ENCODE data around the gene WTAP. TPM values are rescaled to one million over a fixed set of nuclear protein-coding genes. Genes with fewer than 3 reads are reported as not detected.

WTAP gene
- total RNA-seq, 1 experiment from 2014 or later = 138 TPM

DNA sequence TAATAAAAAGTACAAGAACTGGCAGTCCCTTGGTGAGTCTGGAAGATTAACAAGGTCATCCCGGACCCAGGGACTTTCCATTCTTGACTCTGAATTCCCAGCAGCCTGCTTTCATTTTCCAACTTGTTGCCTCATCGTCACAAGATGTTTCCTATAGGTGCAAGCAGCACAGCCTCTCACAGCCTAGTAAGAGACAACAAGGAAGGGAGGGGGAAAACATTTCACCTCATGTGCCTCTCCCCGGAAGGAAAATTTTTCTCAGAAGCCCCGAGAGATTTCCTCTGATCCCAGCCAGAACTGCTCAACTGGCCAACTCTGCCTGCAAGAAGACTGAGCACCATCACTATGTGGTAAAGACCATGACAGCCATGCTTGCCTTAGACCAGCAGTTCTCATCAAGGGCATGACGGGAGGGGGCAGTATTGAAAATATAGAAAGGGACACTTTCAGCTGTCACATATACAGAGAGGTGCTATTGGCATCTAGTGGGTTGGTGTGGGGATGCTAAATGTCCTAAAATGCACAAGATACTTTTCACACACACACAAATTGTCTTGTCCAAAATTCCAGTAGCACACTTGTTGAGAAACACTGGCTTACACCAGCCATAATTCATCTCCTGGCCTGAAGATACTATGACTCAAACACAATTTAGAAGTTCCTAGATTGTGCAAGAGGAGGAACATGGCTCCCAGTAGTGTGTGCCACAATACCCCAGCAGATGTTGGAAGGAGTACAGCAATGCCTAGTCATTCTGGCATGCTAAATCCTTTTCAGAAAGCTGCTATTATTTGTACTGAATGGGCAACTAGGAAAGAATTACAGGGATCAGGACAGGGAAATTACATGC, 10.8 kb upstream of the WTAP start:
- TF ChIP-seq, protein P1, sequence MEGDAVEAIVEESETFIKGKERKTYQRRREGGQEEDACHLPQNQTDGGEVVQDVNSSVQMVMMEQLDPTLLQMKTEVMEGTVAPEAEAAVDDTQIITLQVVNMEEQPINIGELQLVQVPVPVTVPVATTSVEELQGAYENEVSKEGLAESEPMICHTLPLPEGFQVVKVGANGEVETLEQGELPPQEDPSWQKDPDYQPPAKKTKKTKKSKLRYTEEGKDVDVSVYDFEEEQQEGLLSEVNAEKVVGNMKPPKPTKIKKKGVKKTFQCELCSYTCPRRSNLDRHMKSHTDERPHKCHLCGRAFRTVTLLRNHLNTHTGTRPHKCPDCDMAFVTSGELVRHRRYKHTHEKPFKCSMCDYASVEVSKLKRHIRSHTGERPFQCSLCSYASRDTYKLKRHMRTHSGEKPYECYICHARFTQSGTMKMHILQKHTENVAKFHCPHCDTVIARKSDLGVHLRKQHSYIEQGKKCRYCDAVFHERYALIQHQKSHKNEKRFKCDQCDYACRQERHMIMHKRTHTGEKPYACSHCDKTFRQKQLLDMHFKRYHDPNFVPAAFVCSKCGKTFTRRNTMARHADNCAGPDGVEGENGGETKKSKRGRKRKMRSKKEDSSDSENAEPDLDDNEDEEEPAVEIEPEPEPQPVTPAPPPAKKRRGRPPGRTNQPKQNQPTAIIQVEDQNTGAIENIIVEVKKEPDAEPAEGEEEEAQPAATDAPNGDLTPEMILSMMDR (conservative IDR thresholded peaks at IDR 0.05) = no peak
- Histone ChIP-seq H4K5ac (ENCODE audit: insufficient read length, low read depth, low read length) (no peak overlapping the region), H2BK5ac (ENCODE audit: insufficient read length, low read length) (no peak overlapping the region), H2BK20ac (ENCODE audit: low read depth, low read length, poor library complexity, severe bottlenecking) (no peak overlapping the region), H4K20me1 (ENCODE audit: control insufficient read depth, insufficient read depth, insufficient read length) (no peaks in the 10 kb centered on the region), H3K79me2 (ENCODE audit: insufficient read depth, low read length) (no peaks in the 10 kb centered on the region), H3K4me2 (ENCODE audit: insufficient read depth, insufficient read length, low read length) (no peak overlapping the region), H4K8ac (replicated peaks; ENCODE audit: insufficient read length, low read depth, low read length) (no peak overlapping the region), H3K4ac (ENCODE audit: low read depth, low read length) (no peak overlapping the region), H2BK12ac (ENCODE audit: insufficient read length, low read depth, low read length) (no peak overlapping the region), H3K23ac (ENCODE audit: insufficient read length, low read depth, low read length) (no peak overlapping the region), H3K14ac (ENCODE audit: insufficient read depth, low read length) (no peak overlapping the region), H3K27ac (ENCODE audit: insufficient read length, low read depth, low read length) (no peak overlapping the region), H3K9ac (ENCODE audit: extremely low read depth, insufficient read length, low read length) (no peak overlapping the region), H3K23me2 (ENCODE audit: insufficient read length, low read depth, low read length, poor library complexity, severe bottlenecking) (no peaks in the 10 kb centered on the region), H3K18ac (ENCODE audit: insufficient read length, low read depth, low read length) (no peak overlapping the region), H2AFZ (ENCODE audit: low read length) (no peak overlapping the region), H3K27me3 (ENCODE audit: insufficient read depth, low read length) (no peaks in the 10 kb centered on the region), H4K91ac (ENCODE audit: insufficient read length, low read depth, low read length) (no peak overlapping the region), H3K9me3 (ENCODE audit: control insufficient read depth, low read depth, low read length) (no peaks in the 10 kb centered on the region), H3K56ac (ENCODE audit: insufficient read length, low read depth, low read length) (no peak overlapping the region), H2BK15ac (ENCODE audit: low read depth, low read length) (no peak overlapping the region), H3T11ph (ENCODE audit: low read length) (no peak overlapping the region), H3K79me1 (ENCODE audit: insufficient read depth, low read depth, low read length, poor library complexity, severe bottlenecking) (no peaks in the 10 kb centered on the region), H3K4me1 (ENCODE audit: insufficient read depth, low read length) (no peaks in the 10 kb centered on the region), H2BK120ac (ENCODE audit: low read depth, low read length, poor library complexity, severe bottlenecking) (no peak overlapping the region), H2AK5ac (ENCODE audit: insufficient read length, low read length) (no peak overlapping the region)
- Mint-ChIP-seq H3K4me3 (no peak overlapping the region), H3K9me3 (no peaks in the 10 kb centered on the region), H3K27ac (no peak overlapping the region), H3K27me3 (ENCODE audit: low read depth) (no peaks in the 10 kb centered on the region), H3K4me1 (peaks cover 2 to 5% of the 10 kb centered on the region in 2 experiments; a peak in 2 of 4 replicates), H3K36me3 (ENCODE audit: insufficient read depth in 1 of 3, low read depth in 3 of 3) (no peaks in the 10 kb centered on the region)
- no CpG with 5 or more reads among the region's 5 CpGs for WGBS (ENCODE audit: extremely low coverage, insufficient read length, low lambda C conversion rate)
- DNase-seq = no peak

All from H9 (cell line).